ENCODE data around the gene SAMHD1.
A peak's percentile ranks its signal among the peaks of the same experiment; 100 is the strongest.

Gene SAMHD1

GRCh38 chr20:36859282-36859555 lies 92.3 kb downstream of the SAMHD1 start:
- Mint-ChIP-seq H3K36me3 (ENCODE audit: low read depth) (no peaks in the 10 kb centered on the region), H3K27me3 (ENCODE audit: low read depth) (no peaks in the 10 kb centered on the region), H3K27ac (peak overlapping the region in 1 of 3 experiments; percentile 38), H3K9me3 (no peaks in the 10 kb centered on the region), H3K4me3 (peak overlapping the region in 2 of 3 experiments; percentile 26 to 60), H3K4me1 (peaks cover 47% of the 10 kb centered on the region)
- no peak for TF ChIP-seq CTCF (IDR thresholded peaks at IDR 0.05; ENCODE audit: unreplicated experiment in 3 of 3)

- TF ChIP-seq CTCF (IDR thresholded peaks at IDR 0.05; ENCODE audit: unreplicated experiment in 3 of 3), result no peak
- H3K4me1 Mint-ChIP-seq, result peaks cover 45% of the 10 kb centered on the region
- H3K4me3 Mint-ChIP-seq, result peak overlapping the region in 1 of 3 experiments; percentile 5
Observed at GRCh38 chr20:36856691-36857635, 94.5 kb downstream of the SAMHD1 start.

GRCh38 chr20:36856195-36856594 lies 95.3 kb downstream of the SAMHD1 start:
- H3K9me3 Mint-ChIP-seq, result peaks cover 5% of the 10 kb centered on the region
- H3K36me3 Mint-ChIP-seq (ENCODE audit: low read depth), result peaks cover 13% of the 10 kb centered on the region
- peaks cover 42% of the 10 kb centered on the region for H3K4me1 Mint-ChIP-seq
- TF ChIP-seq CTCF (IDR thresholded peaks at IDR 0.05; ENCODE audit: unreplicated experiment in 3 of 3), result no peak
- no peak overlapping the region for H3K4me3 Mint-ChIP-seq
- peak overlapping the region in 1 of 3 experiments; percentile 29 for H3K27ac Mint-ChIP-seq
- no peaks in the 10 kb centered on the region for H3K27me3 Mint-ChIP-seq (ENCODE audit: low read depth)

More at GRCh38 chr20:36856691-36857635, 94.5 kb downstream of the SAMHD1 start:
- H3K27ac Mint-ChIP-seq, result peak overlapping the region in 2 of 3 experiments; percentile 3 to 4
- no peaks in the 10 kb centered on the region for H3K27me3 Mint-ChIP-seq (ENCODE audit: low read depth)
- H3K36me3 Mint-ChIP-seq (ENCODE audit: low read depth), result peaks cover 5% of the 10 kb centered on the region
- H3K9me3 Mint-ChIP-seq, result no peaks in the 10 kb centered on the region

GRCh38 chr20:36855241-36855657 lies 96.3 kb downstream of the SAMHD1 start:
- peaks cover 8% of the 10 kb centered on the region for H3K9me3 Mint-ChIP-seq
- H3K4me1 Mint-ChIP-seq, result peaks cover 32% of the 10 kb centered on the region
- no peak overlapping the region for H3K4me3 Mint-ChIP-seq
- H3K27ac Mint-ChIP-seq, result no peak overlapping the region
- H3K27me3 Mint-ChIP-seq (ENCODE audit: low read depth), result no peaks in the 10 kb centered on the region
- H3K36me3 Mint-ChIP-seq (ENCODE audit: low read depth), result peaks cover 21% of the 10 kb centered on the region
- TF ChIP-seq CTCF (IDR thresholded peaks at IDR 0.05; ENCODE audit: unreplicated experiment in 3 of 3), result no peak

GRCh38 chr20:36854348-36855240 lies 96.9 kb downstream of the SAMHD1 start:
- peaks cover 8% of the 10 kb centered on the region for H3K9me3 Mint-ChIP-seq
- no peak overlapping the region for H3K4me3 Mint-ChIP-seq
- peaks cover 23% of the 10 kb centered on the region for H3K36me3 Mint-ChIP-seq (ENCODE audit: low read depth)
- H3K27ac Mint-ChIP-seq, result no peak overlapping the region
- no peaks in the 10 kb centered on the region for H3K27me3 Mint-ChIP-seq (ENCODE audit: low read depth)
- TF ChIP-seq CTCF (IDR thresholded peaks at IDR 0.05; ENCODE audit: unreplicated experiment in 3 of 3), result no peak
- peaks cover 26% of the 10 kb centered on the region for H3K4me1 Mint-ChIP-seq

All from nephron (organoid).